Transverse colon (tissue), 4 donors: ENCODE data around the gene UNC93A. TPM values are rescaled to one million over a fixed set of nuclear protein-coding genes. Genes with fewer than 3 reads are reported as not detected.
"Not testable (repeated sequence)": the region's sequence is repeated elsewhere in the genome, so short reads cannot be mapped to it uniquely, and the experiment has no call there.

Experiments
- DNase-seq: peaks from one replicate; pipeline ENCODE4 v3.0.0-alpha.2; 2019
- H3K27ac ChIP-seq, 4 donors: fragments of 200-600 bp; sonication (generic); 2 replicates each; pipeline ENCODE4 v1.5.1; 2016 to 2018; ENCODE audit warnings: inconsistent platforms in 4 of 4
- H3K27me3 ChIP-seq: fragments of 200-600 bp; sonication (generic); 2 replicates; pipeline ENCODE4 v1.5.1; 2017; ENCODE audit warnings: inconsistent platforms
- H3K36me3 ChIP-seq, 4 donors: fragments of 200-600 bp; sonication (generic); 2 replicates each; pipeline ENCODE4 v1.5.1; 2017 to 2019; ENCODE audit warnings: inconsistent platforms in 4 of 4
- H3K4me1 ChIP-seq, 4 donors: fragments of 200-600 bp; sonication (generic); 2 replicates each; pipeline ENCODE4 v1.5.1; 2017 to 2020; ENCODE audit warnings: inconsistent platforms in 4 of 4
- H3K4me3 ChIP-seq, 4 donors: fragments of 200-600 bp; sonication (generic); 1 replicate in 1 of 4; 2 replicates in 3 of 4; pipeline versions ENCODE4 v1.5.1 to v1.6.1; 2017 to 2019; ENCODE audit warnings: inconsistent platforms in 4 of 4
- H3K9me3 ChIP-seq, 2 donors: fragments of 200-600 bp; sonication (generic); 2 replicates each; pipeline ENCODE4 v1.5.1; 2017 to 2019; ENCODE audit warnings: inconsistent platforms in 2 of 2
- EP300 ChIP-seq: sonication (generic); formaldehyde crosslinking; IDR thresholded peaks from one replicate; pipeline ENCODE4 v1.6.1; 2017; ENCODE audit warnings: antibody characterized with exemption, low read depth
- POLR2A ChIP-seq: fragments of 450-650 bp; IDR thresholded peaks from one replicate; pipeline ENCODE4 v1.6.1; 2016; ENCODE audit warnings: antibody characterized with exemption, mild to moderate bottlenecking, moderate library complexity
- POLR2AphosphoS5 ChIP-seq, 3 donors: sonication (generic); formaldehyde crosslinking; IDR thresholded peaks; one replicate each; pipeline ENCODE4 v1.6.1; 2016; ENCODE audit warnings: antibody characterized with exemption in 3 of 3
- WGBS, 2 donors: methylation state at CpG; one replicate each; pipeline ENCODE4 v1.1.5; 2018; ENCODE audit warnings: low coverage in 1 of 2; 5-methylcytosine and 5-hydroxymethylcytosine counted together
- in situ Hi-C, 4 donors: fragments of 200-750 bp; cut with MboI; loops; one replicate each; pipeline versions ENCODE4 v1.15.0 to v1.15.1; 2017; ENCODE audit warnings: low sequenced_read_pairs in 3 of 4, low pct_ligation_motif_present in 1 of 4, low pct_unique_long_range_greater_than_20kb in 1 of 4
- intact Hi-C: fragments of 100-400 bp; cut with DNase I; formaldehyde crosslinking; loops from one replicate; pipeline ENCODE4 v1.15.1; 2023; ENCODE audit warnings: low total_unique reads
- total RNA-seq, 4 donors: library from RNA; depleted of rRNA; stranded (reverse); fragments of >200 nt; gene quantifications; one replicate each; pipeline ENCODE4 v1.1.0, GENCODE V29; 2016
- TF ChIP-seq, protein P1 (sequence below), 5 experiments: fragments of 200-600 bp in 3 of 5; fragments of 450-650 bp in 2 of 5; sonication (generic) in 3 of 5; IDR thresholded peaks; 1 replicate in 2 of 5; 2 replicates in 3 of 5; pipeline ENCODE4 v1.5.1; 2016 to 2017; ENCODE audit warnings: antibody characterized with exemption in 5 of 5, inconsistent platforms in 3 of 5, mild to moderate bottlenecking in 2 of 5, moderate library complexity in 1 of 5

Gene UNC93A
- total RNA-seq, 4 donors from 2014 or later, result not detected

- Histone ChIP-seq H3K36me3 (no peaks in the 10 kb centered on the region), H3K27ac (no peak overlapping the region), H3K27me3 (no peaks in the 10 kb centered on the region), H3K4me1 (peaks cover 0 to 3% (median 0%) of the 10 kb centered on the region in 4 donors), H3K9me3 (no peaks in the 10 kb centered on the region), H3K4me3 (no peak overlapping the region)
- TF ChIP-seq POLR2A, result no peak
- no peak for TF ChIP-seq POLR2AphosphoS5 (IDR thresholded peaks at IDR 0.05)
- no peak for TF ChIP-seq EP300
- TF ChIP-seq, protein P1, sequence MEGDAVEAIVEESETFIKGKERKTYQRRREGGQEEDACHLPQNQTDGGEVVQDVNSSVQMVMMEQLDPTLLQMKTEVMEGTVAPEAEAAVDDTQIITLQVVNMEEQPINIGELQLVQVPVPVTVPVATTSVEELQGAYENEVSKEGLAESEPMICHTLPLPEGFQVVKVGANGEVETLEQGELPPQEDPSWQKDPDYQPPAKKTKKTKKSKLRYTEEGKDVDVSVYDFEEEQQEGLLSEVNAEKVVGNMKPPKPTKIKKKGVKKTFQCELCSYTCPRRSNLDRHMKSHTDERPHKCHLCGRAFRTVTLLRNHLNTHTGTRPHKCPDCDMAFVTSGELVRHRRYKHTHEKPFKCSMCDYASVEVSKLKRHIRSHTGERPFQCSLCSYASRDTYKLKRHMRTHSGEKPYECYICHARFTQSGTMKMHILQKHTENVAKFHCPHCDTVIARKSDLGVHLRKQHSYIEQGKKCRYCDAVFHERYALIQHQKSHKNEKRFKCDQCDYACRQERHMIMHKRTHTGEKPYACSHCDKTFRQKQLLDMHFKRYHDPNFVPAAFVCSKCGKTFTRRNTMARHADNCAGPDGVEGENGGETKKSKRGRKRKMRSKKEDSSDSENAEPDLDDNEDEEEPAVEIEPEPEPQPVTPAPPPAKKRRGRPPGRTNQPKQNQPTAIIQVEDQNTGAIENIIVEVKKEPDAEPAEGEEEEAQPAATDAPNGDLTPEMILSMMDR (IDR thresholded peaks at IDR 0.05), result no peak
- intact Hi-C loops (no loop called here), in situ Hi-C loops (loop anchor here in 1 of 4 donors (10.0 kb wide), 1 partner anchor 60 kb away; no protein-coding TSS in a partner anchor)
- no peak for DNase-seq
- WGBS, 2 donors, result 77% methylated on average over 14 of the region's 15 CpGs; no CpG with 5 or more reads in 1 of the 2 donors
Measured at GRCh38 chr6:167285077-167285770, 5.9 kb upstream of the UNC93A start.

- 83 to 89% methylated on average over 5 to 13 of the region's 13 CpGs for WGBS, 2 donors
- no peak for DNase-seq
- no peak overlapping the region for H3K4me3 ChIP-seq
- no peak for TF ChIP-seq EP300
- TF ChIP-seq, protein P1 (IDR thresholded peaks at IDR 0.05), result no peak
- no peak for TF ChIP-seq POLR2AphosphoS5 (IDR thresholded peaks at IDR 0.05)
- TF ChIP-seq POLR2A, result no peak
- intact Hi-C loops, result no loop called here
- peaks cover 0 to 3% (median 0%) of the 10 kb centered on the region in 4 donors for H3K4me1 ChIP-seq
- H3K36me3 ChIP-seq, result no peaks in the 10 kb centered on the region
- H3K27me3 ChIP-seq, result no peaks in the 10 kb centered on the region
- no peaks in the 10 kb centered on the region for H3K9me3 ChIP-seq
- no peak overlapping the region for H3K27ac ChIP-seq
- in situ Hi-C loops, result loop anchor here in 1 of 4 donors (10.0 kb wide), 1 partner anchor 63 kb away; no protein-coding TSS in a partner anchor
Measured at GRCh38 chr6:167287513-167288048, 3.5 kb upstream of the UNC93A start.

DNA sequence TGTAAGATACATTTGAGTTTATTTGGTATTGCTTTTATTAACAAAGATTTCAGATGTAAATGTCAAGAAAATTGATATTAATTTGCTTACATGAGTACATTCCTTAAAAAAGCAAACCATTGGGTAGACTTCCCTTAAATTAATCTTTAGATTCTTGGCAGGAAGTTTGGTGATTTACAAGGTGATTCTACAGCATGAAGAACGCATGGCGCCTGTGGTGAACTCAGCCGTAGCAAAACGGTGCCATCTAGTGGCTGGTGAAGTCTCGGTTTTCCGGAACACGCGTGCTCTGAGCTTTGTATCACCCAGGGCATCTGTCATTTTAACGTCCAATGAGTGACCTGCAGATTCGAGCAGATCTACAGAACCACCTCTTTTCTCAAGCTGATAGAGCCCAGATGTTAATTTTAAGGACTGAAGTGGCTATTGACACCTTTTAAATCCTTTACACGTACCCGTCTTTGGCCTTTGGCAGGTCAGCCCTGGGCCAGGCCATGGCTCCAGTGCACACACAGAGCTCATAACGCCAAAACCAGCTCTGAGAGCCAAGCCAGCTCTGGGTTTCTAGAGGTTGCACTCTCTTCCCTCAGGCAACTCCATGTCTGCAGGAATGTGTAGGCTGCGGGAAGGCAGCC is 2.4 kb upstream of the UNC93A start:
- in situ Hi-C loops, result loop anchor here in 1 of 4 donors (10.0 kb wide), 1 partner anchor 64 kb away; no protein-coding TSS in a partner anchor
- DNase-seq, result peak; percentile 27
- H3K9me3 ChIP-seq, H3K36me3 ChIP-seq, H3K27me3 ChIP-seq, H3K27ac ChIP-seq, H3K4me1 ChIP-seq, intact Hi-C loops, H3K4me3 ChIP-seq: not testable (repeated sequence)
- WGBS, 2 donors, result 19% methylated on average over 14 of the region's 14 CpGs; no CpG with 5 or more reads in 1 of the 2 donors
- TF ChIP-seq, protein P1 (IDR thresholded peaks at IDR 0.05), result peak; percentile 41 to 61 (median 60)

DNA sequence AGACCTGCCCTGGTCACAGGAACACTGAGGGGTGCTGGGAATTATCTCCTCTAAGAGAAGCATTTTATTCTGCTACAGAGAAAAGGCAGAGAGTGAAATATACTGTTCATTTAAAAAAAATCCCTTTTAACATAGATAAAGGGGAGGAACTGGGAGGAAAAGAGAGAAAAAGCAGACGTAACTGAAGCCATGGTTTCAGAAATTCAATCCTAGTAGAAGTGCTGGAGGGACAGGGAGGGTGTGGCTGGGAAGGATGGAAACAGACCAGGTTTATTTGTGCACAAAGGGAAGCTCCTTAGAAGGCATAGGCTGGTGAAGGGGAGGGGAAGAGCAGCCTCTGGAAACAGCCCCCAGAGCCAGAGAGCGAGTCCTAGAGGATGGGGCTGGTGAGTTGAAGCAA is 1.8 kb upstream of the UNC93A start:
- H3K36me3 ChIP-seq, H3K27ac ChIP-seq, H3K9me3 ChIP-seq, DNase-seq, H3K4me3 ChIP-seq, intact Hi-C loops, H3K4me1 ChIP-seq, H3K27me3 ChIP-seq: not testable (repeated sequence)
- in situ Hi-C loops, result loop anchor here in 1 of 4 donors (10.0 kb wide), 1 partner anchor 64 kb away; no protein-coding TSS in a partner anchor
- WGBS, 2 donors, result 60 to 67% methylated on average over 1 of the region's 2 CpGs
